Gastroesophageal sphincter (tissue), 4 donors: ENCODE data around the gene PLXNA1. TPM values are rescaled to one million over a fixed set of nuclear protein-coding genes. Genes with fewer than 3 reads are reported as not detected.
A peak's percentile ranks its signal among the peaks of the same experiment; 100 is the strongest.

Experiments
- ATAC-seq: fragments of 150-250 bp; one replicate; pipeline ENCODE4 v1.9.1; 2016; ENCODE audit warnings: mild to moderate bottlenecking, moderate library complexity
- H3K27ac ChIP-seq, 4 donors: fragments of 200-600 bp; sonication (generic) in 3 of 4; 1 replicate in 3 of 4; 2 replicates in 1 of 4; pipeline ENCODE4 v1.5.1; 2016 to 2019
- H3K27me3 ChIP-seq: fragments of 200-600 bp; sonication (generic); one replicate; pipeline ENCODE4 v1.5.1; 2019
- H3K36me3 ChIP-seq, 2 donors: fragments of 200-600 bp; sonication (generic); one replicate each; pipeline ENCODE4 v1.5.1; 2019; ENCODE audit warnings: control low read depth in 1 of 2
- H3K4me1 ChIP-seq, 3 donors: fragments of 200-600 bp; sonication (generic); 1 replicate in 2 of 3; 2 replicates in 1 of 3; pipeline ENCODE4 v1.5.1; 2016 to 2019; ENCODE audit warnings: control low read depth in 2 of 3
- H3K4me3 ChIP-seq, 2 donors: fragments of 200-600 bp; sonication (generic); one replicate each; pipeline ENCODE4 v1.5.1; 2019; ENCODE audit warnings: mild to moderate bottlenecking in 1 of 2, moderate library complexity in 1 of 2
- H3K9me3 ChIP-seq, 3 donors: fragments of 200-600 bp; sonication (generic); one replicate each; pipeline ENCODE4 v1.5.1; 2017 to 2019; ENCODE audit warnings: control low read depth in 2 of 3
- CTCF ChIP-seq, 4 experiments: fragments of 200-600 bp in 2 of 4; fragments of 450-650 bp in 2 of 4; sonication (generic) in 1 of 4; IDR thresholded peaks; one replicate each; pipeline ENCODE4 v1.5.1; 2017 to 2019; ENCODE audit warnings: antibody characterized with exemption in 4 of 4, mild to moderate bottlenecking in 2 of 4, moderate library complexity in 2 of 4
- EP300 ChIP-seq: sonication (generic); formaldehyde crosslinking; IDR thresholded peaks from one replicate; pipeline ENCODE4 v1.6.1; 2017; ENCODE audit warnings: antibody characterized with exemption, mild to moderate bottlenecking
- POLR2A ChIP-seq, 2 donors: fragments of 450-650 bp; IDR thresholded peaks; one replicate each; pipeline ENCODE4 v1.6.1; 2017; ENCODE audit warnings: antibody characterized with exemption in 2 of 2, mild to moderate bottlenecking in 2 of 2, moderate library complexity in 1 of 2
- POLR2AphosphoS5 ChIP-seq: sonication (generic); formaldehyde crosslinking; IDR thresholded peaks from one replicate; pipeline ENCODE4 v1.6.1; 2017; ENCODE audit warnings: antibody characterized with exemption
- WGBS, 2 donors: methylation state at CpG; one replicate each; pipeline ENCODE4 v1.1.5; 2018; ENCODE audit warnings: low coverage in 1 of 2; 5-methylcytosine and 5-hydroxymethylcytosine counted together
- total RNA-seq, 4 donors: library from RNA; depleted of rRNA; stranded (reverse); fragments of >200 nt; gene quantifications; one replicate each; pipeline ENCODE4 v1.1.0, GENCODE V29; 2016

PLXNA1 gene
- total RNA-seq, 4 donors from 2014 or later = 20.1 to 86.7 (median 31.9) TPM

GRCh38 chr3:126959136-126959920, 23.6 kb upstream of the PLXNA1 start:
- H3K27me3 ChIP-seq = no peaks in the 10 kb centered on the region
- no peaks in the 10 kb centered on the region for H3K9me3 ChIP-seq
- TF ChIP-seq POLR2A (IDR thresholded peaks at IDR 0.05) = no peak
- TF ChIP-seq CTCF (IDR thresholded peaks at IDR 0.05) = no peak
- no peak for TF ChIP-seq POLR2AphosphoS5
- no peak for TF ChIP-seq EP300
- H3K36me3 ChIP-seq = peaks cover 0 to 3% of the 10 kb centered on the region in 2 donors
- 67 to 90% methylated on average over 2 to 3 of the region's 10 CpGs for WGBS, 2 donors
- H3K4me1 ChIP-seq = peaks cover 0 to 22% (median 5%) of the 10 kb centered on the region in 3 donors
- no peak for ATAC-seq
- no peak overlapping the region for H3K4me3 ChIP-seq
- no peak overlapping the region for H3K27ac ChIP-seq

GRCh38 chr3:126959921-126960603, 22.9 kb upstream of the PLXNA1 start:
- Histone ChIP-seq H3K27me3 (no peaks in the 10 kb centered on the region), H3K27ac (peak overlapping the region in 1 of 4 donors; percentile 13), H3K4me3 (no peak overlapping the region), H3K4me1 (peaks cover 0 to 22% (median 5%) of the 10 kb centered on the region in 3 donors), H3K9me3 (no peaks in the 10 kb centered on the region), H3K36me3 (peaks cover 0 to 3% of the 10 kb centered on the region in 2 donors)
- WGBS, 2 donors = 79 to 83% methylated on average over 4 to 5 of the region's 17 CpGs
- TF ChIP-seq CTCF (IDR thresholded peaks at IDR 0.05) (no peak), POLR2AphosphoS5 (no peak), EP300 (no peak), POLR2A (IDR thresholded peaks at IDR 0.05) (no peak)
- ATAC-seq = no peak

GRCh38 chr3:126960604-126960995, 22.3 kb upstream of the PLXNA1 start:
- TF ChIP-seq POLR2AphosphoS5 = no peak
- no peak for TF ChIP-seq POLR2A (IDR thresholded peaks at IDR 0.05)
- no peak for TF ChIP-seq CTCF (IDR thresholded peaks at IDR 0.05)
- no peak for TF ChIP-seq EP300
- Histone ChIP-seq H3K27me3 (no peaks in the 10 kb centered on the region), H3K36me3 (peaks cover 0 to 3% of the 10 kb centered on the region in 2 donors), H3K4me3 (no peak overlapping the region), H3K27ac (peak overlapping the region in 1 of 4 donors; percentile 13), H3K4me1 (peaks cover 0 to 22% (median 5%) of the 10 kb centered on the region in 3 donors), H3K9me3 (no peaks in the 10 kb centered on the region)
- no peak for ATAC-seq
- WGBS, 2 donors = 68 to 80% methylated on average over 3 to 5 of the region's 17 CpGs

- Histone ChIP-seq H3K27me3 (no peaks in the 10 kb centered on the region), H3K36me3 (peaks cover 0 to 3% of the 10 kb centered on the region in 2 donors), H3K27ac (peak overlapping the region in 2 of 4 donors; percentile 26 to 56), H3K4me1 (peaks cover 0 to 22% (median 5%) of the 10 kb centered on the region in 3 donors), H3K4me3 (no peak overlapping the region), H3K9me3 (no peaks in the 10 kb centered on the region)
- no peak for TF ChIP-seq POLR2AphosphoS5
- TF ChIP-seq CTCF (IDR thresholded peaks at IDR 0.05) = no peak
- TF ChIP-seq POLR2A (IDR thresholded peaks at IDR 0.05) = no peak
- TF ChIP-seq EP300 = no peak
- peak; percentile 83 for ATAC-seq
- no CpG with 5 or more reads among the region's 8 CpGs for WGBS, 2 donors
Observed at GRCh38 chr3:126961191-126961790, 21.6 kb upstream of the PLXNA1 start.
